A549 (cell line): ENCODE results near the gene PTPRK. TPM values are rescaled to one million over a fixed set of nuclear protein-coding genes. Genes with fewer than 3 reads are reported as not detected.

Experiments used
- ATAC-seq, 2 experiments: fragments of 200-7000 bp in 1 of 2; fragments of >200 bp in 1 of 2; cut with Nextera tagmentation in 1 of 2; cut with Tn5 transposase in 1 of 2; 3 replicates each; pipeline versions ENCODE4 v1.8.0 to v1.9.1; 2018 to 2020; ENCODE audit warnings: mild to moderate bottlenecking in 1 of 2, moderate library complexity in 1 of 2
- CTCF ChIA-PET: fragments of 300-600 bp; sonication (Branson Sonifier 250); formaldehyde crosslinking; extraction: SDS; loops from one replicate; lab custom pipeline; 2021; ENCODE audit warnings: antibody characterized with exemption, inconsistent platforms; lab: Yijun Ruan, JAX
- POLR2A ChIA-PET: fragments of 350-600 bp; formaldehyde crosslinking; extraction: SDS; loops from one replicate; lab custom pipeline; 2021; ENCODE audit warnings: antibody characterized with exemption, inconsistent platforms; lab: Yijun Ruan, JAX
- DNase-seq, 2 experiments: peaks; one replicate each; pipeline versions ENCODE4 v3.0.0 to v3.0.0-alpha.2; 2011 to 2016; ENCODE audit warnings: low read depth in 1 of 2, low spot score in 1 of 2
- FAIRE-seq: peaks from 2 replicates; lab custom pipeline; 2011; peaks lifted over from hg19 to GRCh38; lab: Jason Lieb, UNC
- H3K27ac ChIP-seq, 2 experiments: fragments of >200 bp; sonication (Bioruptor Twin); formaldehyde crosslinking; 3 replicates each; pipeline ENCODE4 v1.5.1; 2016 to 2017
- H3K4me1 ChIP-seq: fragments of >200 bp; sonication (Bioruptor Twin); formaldehyde crosslinking; 3 replicates; pipeline ENCODE4 v1.6.1; 2016
- H3K4me2 ChIP-seq: fragments of >200 bp; sonication (Bioruptor Twin); formaldehyde crosslinking; 3 replicates; pipeline ENCODE4 v1.6.1; 2016
- H3K4me3 ChIP-seq: fragments of >200 bp; sonication (Bioruptor Twin); formaldehyde crosslinking; 3 replicates; pipeline ENCODE4 v1.5.1; 2016
- H3K9me3 ChIP-seq: fragments of >200 bp; sonication (Bioruptor Twin); formaldehyde crosslinking; 3 replicates; pipeline ENCODE4 v1.6.1; 2016
- CBX2 ChIP-seq: fragments of 200-600 bp; sonication (generic); IDR thresholded peaks from 2 replicates; pipeline ENCODE4 v1.6.1; 2016; ENCODE audit warnings: low read depth, mild to moderate bottlenecking, borderline replicate concordance
- CHD2 ChIP-seq: fragments of 150-350 bp; IDR thresholded peaks from 2 replicates; pipeline ENCODE4 v1.6.1; 2014; ENCODE audit warnings: low read length; ENCODE audit not compliant: partially characterized antibody
- E2F6 ChIP-seq: IDR thresholded peaks from 2 replicates; pipeline ENCODE4 v1.6.1; 2012; ENCODE audit warnings: low read depth, borderline replicate concordance
- EHMT2 ChIP-seq: fragments of 200-600 bp; sonication (generic); IDR thresholded peaks from 2 replicates; pipeline ENCODE4 v1.6.1; 2016; ENCODE audit warnings: antibody characterized with exemption, low read depth, mild to moderate bottlenecking, moderate library complexity
- EP300 ChIP-seq, 2 experiments: fragments of >200 bp; sonication (Bioruptor Twin); formaldehyde crosslinking; IDR thresholded peaks; 2 replicates in 1 of 2; 3 replicates in 1 of 2; pipeline ENCODE4 v1.6.1; 2016 to 2017
- FOSL2 ChIP-seq, 2 experiments: fragments of 450-650 bp in 1 of 2; fragments of >200 bp in 1 of 2; sonication (Bioruptor Twin) in 1 of 2; formaldehyde crosslinking; IDR thresholded peaks; 2 replicates each; pipeline versions ENCODE4 v1.5.0 to v1.6.1; 2016 to 2020; ENCODE audit warnings: mild to moderate bottlenecking in 1 of 2, moderate library complexity in 1 of 2
- FOXS1 ChIP-seq: fragments of 250-450 bp; sonication (Bioruptor Pico); IDR thresholded peaks from 2 replicates; pipeline ENCODE4 v1.5.0; 2020; ENCODE audit warnings: mild to moderate bottlenecking, moderate library complexity
- GATA3 ChIP-seq: IDR thresholded peaks from 2 replicates; pipeline ENCODE4 v1.6.1; 2012; ENCODE audit warnings: borderline replicate concordance
- HEYL ChIP-seq: fragments of 250-450 bp; sonication (Bioruptor Pico); IDR thresholded peaks from 2 replicates; pipeline ENCODE4 v1.8.0; 2021; ENCODE audit warnings: mild to moderate bottlenecking, moderate library complexity
- HOXA7 ChIP-seq: fragments of 250-450 bp; sonication (Bioruptor Pico); IDR thresholded peaks from 2 replicates; pipeline ENCODE4 v1.5.0; 2020; ENCODE audit warnings: mild to moderate bottlenecking, moderate library complexity
- HOXB13 ChIP-seq: fragments of 250-450 bp; sonication (Bioruptor Pico); IDR thresholded peaks from 2 replicates; pipeline ENCODE4 v1.5.0; 2020; ENCODE audit warnings: low read depth, mild to moderate bottlenecking, moderate library complexity
- HOXB5 ChIP-seq: fragments of 250-450 bp; sonication (Bioruptor Pico); IDR thresholded peaks from 2 replicates; pipeline ENCODE4 v1.5.0; 2020; ENCODE audit warnings: mild to moderate bottlenecking, moderate library complexity
- JUNB ChIP-seq: fragments of >200 bp; sonication (Bioruptor Twin); formaldehyde crosslinking; IDR thresholded peaks from 2 replicates; pipeline ENCODE4 v1.6.1; 2016
- KDM1A ChIP-seq: fragments of 200-600 bp; sonication (generic); IDR thresholded peaks from 2 replicates; pipeline ENCODE4 v1.6.1; 2016; ENCODE audit warnings: low read depth, mild to moderate bottlenecking
- KDM5A ChIP-seq: fragments of 200-600 bp; sonication (generic); IDR thresholded peaks from 2 replicates; pipeline ENCODE4 v1.6.1; 2016; ENCODE audit warnings: antibody characterized with exemption, mild to moderate bottlenecking
- MAZ ChIP-seq: fragments of 150-350 bp; IDR thresholded peaks from 2 replicates; pipeline ENCODE4 v1.6.1; 2014; ENCODE audit warnings: antibody characterized with exemption, low read depth, low read length, borderline replicate concordance
- MYC ChIP-seq: IDR thresholded peaks from 2 replicates; pipeline ENCODE4 v1.6.1; 2012; ENCODE audit warnings: mild to moderate bottlenecking, inconsistent platforms, low read length, improper control_type of control experiment, borderline replicate concordance
- NFE2L2 ChIP-seq: fragments of 150-350 bp; conservative IDR thresholded peaks from 2 replicates; pipeline ENCODE4 v1.6.1; 2014; ENCODE audit warnings: low read length
- NR3C1 ChIP-seq: fragments of >200 bp; sonication (Bioruptor Twin); formaldehyde crosslinking; IDR thresholded peaks from 3 replicates; pipeline ENCODE4 v1.6.1; 2017
- POLR2AphosphoS2 ChIP-seq: conservative IDR thresholded peaks from 2 replicates; pipeline ENCODE4 v1.6.1; 2012; ENCODE audit warnings: low read length, improper control_type of control experiment, inconsistent platforms
- RAD21 ChIP-seq, 2 experiments: fragments of >200 bp in 1 of 2; sonication (Bioruptor Twin) in 1 of 2; formaldehyde crosslinking in 1 of 2; IDR thresholded peaks in 1 of 2; conservative IDR thresholded peaks in 1 of 2; 2 replicates in 1 of 2; 3 replicates in 1 of 2; pipeline ENCODE4 v1.6.1; 2012 to 2018; ENCODE audit warnings: inconsistent platforms in 1 of 2
- RARB ChIP-seq: fragments of 250-450 bp; sonication (Bioruptor Pico); IDR thresholded peaks from 2 replicates; pipeline ENCODE4 v1.8.0; 2021; ENCODE audit warnings: mild to moderate bottlenecking, moderate library complexity
- RCOR1 ChIP-seq: fragments of 150-350 bp; IDR thresholded peaks from 2 replicates; pipeline ENCODE4 v1.6.1; 2014; ENCODE audit warnings: antibody characterized with exemption, low read length, low read depth
- RNF2 ChIP-seq: fragments of 200-600 bp; sonication (generic); IDR thresholded peaks from 2 replicates; pipeline ENCODE4 v1.6.1; 2016; ENCODE audit warnings: low read depth, mild to moderate bottlenecking, antibody characterized with exemption, moderate library complexity, borderline replicate concordance
- SMC3 ChIP-seq: fragments of >200 bp; sonication (Bioruptor Twin); formaldehyde crosslinking; IDR thresholded peaks from 3 replicates; pipeline ENCODE4 v1.6.1; 2018; ENCODE audit warnings: inconsistent platforms
- TFCP2L1 ChIP-seq: fragments of 250-450 bp; sonication (Bioruptor Pico); IDR thresholded peaks from 2 replicates; pipeline ENCODE4 v1.5.0; 2021; ENCODE audit warnings: mild to moderate bottlenecking
- TP53 ChIP-seq: fragments of 250-450 bp; sonication (Bioruptor Pico); IDR thresholded peaks from 2 replicates; pipeline ENCODE4 v1.5.0; 2021; ENCODE audit warnings: mild to moderate bottlenecking, moderate library complexity
- WGBS: methylation state at CpG from one replicate; pipeline ENCODE4 v1.1.6; 2017; ENCODE audit errors: missing lambda C conversion rate; 5-methylcytosine and 5-hydroxymethylcytosine counted together
- polyA plus RNA-seq, 4 experiments: library from polyadenylated mRNA; depleted of rRNA in 3 of 4; stranded (reverse); fragments of >200 nt; fragmentation: RNase III in 1 of 4; extraction: RNeasy Plus Mini Kit Qiagen cat#74134 plus additional on column Dnase treatment in 1 of 4; gene quantifications; 2 replicates in 3 of 4; 3 replicates in 1 of 4; pipeline ENCODE4 v1.2.3, GENCODE V29; 2011 to 2017
- TF ChIP-seq, protein P1 (sequence below): IDR thresholded peaks from 2 replicates; pipeline ENCODE4 v1.6.1; 2012
- TF ChIP-seq, protein P2 (sequence below): fragments of 150-350 bp; IDR thresholded peaks from 2 replicates; pipeline ENCODE4 v1.6.1; 2014; ENCODE audit warnings: low read depth, mild to moderate bottlenecking, low read length

Gene PTPRK
- polyA plus RNA-seq, 2 of the 4 experiments (the other 2 are of a cell fraction): 14.4 to 16.1 TPM

DNA sequence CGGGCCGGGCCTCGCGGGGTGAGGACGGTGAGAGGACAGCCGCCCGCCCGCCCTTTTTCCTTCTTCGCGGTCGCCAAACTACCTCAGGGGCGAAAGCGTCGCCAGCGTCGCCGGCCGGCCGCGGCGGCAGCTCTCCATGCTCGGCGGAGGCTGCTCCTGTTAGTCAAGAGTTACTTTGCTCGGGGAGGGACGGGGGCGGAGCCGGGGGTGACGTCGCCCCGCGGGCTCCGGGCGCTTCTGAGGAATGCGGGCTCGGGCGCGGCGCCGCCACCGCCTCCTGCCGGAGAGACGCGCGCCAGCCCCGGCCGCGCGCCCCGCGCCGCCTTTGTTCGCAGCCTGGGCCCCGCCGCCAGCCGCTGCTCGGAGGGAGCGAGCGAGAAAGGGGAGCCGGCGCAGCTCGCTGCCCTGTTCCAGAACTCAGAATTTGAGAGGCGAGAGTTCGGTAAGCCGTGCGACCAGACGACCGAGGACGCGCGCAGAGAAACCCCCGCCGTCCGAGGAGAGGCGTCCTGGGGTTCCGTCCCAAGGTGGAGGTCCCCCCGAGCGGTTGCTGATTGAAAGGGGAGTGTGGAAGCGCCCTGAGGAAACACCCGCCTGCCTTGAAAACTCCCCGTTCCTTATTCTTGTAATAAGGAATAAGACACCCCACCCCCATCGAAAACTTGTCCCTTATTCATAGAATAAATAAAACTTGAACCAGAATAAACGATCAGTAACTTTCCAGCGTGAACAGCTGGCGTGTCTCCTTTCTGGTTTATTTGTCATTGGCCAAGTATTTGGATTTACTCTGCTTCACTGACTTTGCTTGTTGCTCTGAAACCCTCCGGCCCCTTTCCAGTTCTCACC, at the start of gene PTPRK (continued):
- TF ChIP-seq EP300 (IDR thresholded peaks at IDR 0.05) (no peak), MYC (no peak), HEYL (no peak), MAZ (no peak), TFCP2L1 (CRISPR knock-in tag) (no peak), EHMT2 (no peak), CHD2 (no peak), KDM5A (no peak), FOSL2 (IDR thresholded peaks at IDR 0.05) (no peak), FOSL2 (CRISPR knock-in tag; IDR thresholded peaks at IDR 0.05) (no peak), JUNB (no peak), POLR2AphosphoS2 (no peak), E2F6 (peak; percentile 23; the same call in 1 of the 2 replicates)
- TF ChIP-seq, protein P1, sequence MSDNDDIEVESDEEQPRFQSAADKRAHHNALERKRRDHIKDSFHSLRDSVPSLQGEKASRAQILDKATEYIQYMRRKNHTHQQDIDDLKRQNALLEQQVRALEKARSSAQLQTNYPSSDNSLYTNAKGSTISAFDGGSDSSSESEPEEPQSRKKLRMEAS: peak; percentile 35; the same call in 1 of the 2 replicates
- TF ChIP-seq, protein P2, sequence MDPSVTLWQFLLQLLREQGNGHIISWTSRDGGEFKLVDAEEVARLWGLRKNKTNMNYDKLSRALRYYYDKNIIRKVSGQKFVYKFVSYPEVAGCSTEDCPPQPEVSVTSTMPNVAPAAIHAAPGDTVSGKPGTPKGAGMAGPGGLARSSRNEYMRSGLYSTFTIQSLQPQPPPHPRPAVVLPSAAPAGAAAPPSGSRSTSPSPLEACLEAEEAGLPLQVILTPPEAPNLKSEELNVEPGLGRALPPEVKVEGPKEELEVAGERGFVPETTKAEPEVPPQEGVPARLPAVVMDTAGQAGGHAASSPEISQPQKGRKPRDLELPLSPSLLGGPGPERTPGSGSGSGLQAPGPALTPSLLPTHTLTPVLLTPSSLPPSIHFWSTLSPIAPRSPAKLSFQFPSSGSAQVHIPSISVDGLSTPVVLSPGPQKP: no peak

GRCh38 chr6:128567029-128567428, 46.6 kb upstream of the PTPRK start:
- ATAC-seq (peak in 1 of 2 experiments; percentile 28; a peak in 1 of 6 replicates), DNase-seq (peak in 1 of 2 experiments; percentile 6), FAIRE-seq (no peak)
- ChIA-PET POLR2A (no interaction called here), CTCF (no interaction called here)
- H3K27ac ChIP-seq: 0 out of 6 replicates have a peak overlapping the region, but pooled peaks of 1 of the 2 experiments have one; percentile 34
- H3K4me1 ChIP-seq: peaks cover 31% of the 10 kb centered on the region
- TF ChIP-seq NFE2L2: no peak
- TF ChIP-seq RNF2: no peak
- TF ChIP-seq RARB: no peak
- TF ChIP-seq NR3C1: no peak
- TF ChIP-seq, protein P1: no peak
- no peak for TF ChIP-seq HOXB5 (CRISPR knock-in tag)
- TF ChIP-seq HEYL: no peak
- no peak for TF ChIP-seq KDM1A
- no peak for TF ChIP-seq TP53 (CRISPR knock-in tag)
- TF ChIP-seq FOXS1 (CRISPR knock-in tag): no peak
- TF ChIP-seq FOSL2 (IDR thresholded peaks at IDR 0.05): no peak
- no peak for TF ChIP-seq FOSL2 (CRISPR knock-in tag; IDR thresholded peaks at IDR 0.05)
- no peaks in the 10 kb centered on the region for H3K9me3 ChIP-seq
- H3K4me2 ChIP-seq: peak overlapping the region; percentile 25; the same call in 1 of the 3 replicates
- H3K4me3 ChIP-seq: no peak overlapping the region
- 21% methylated on average over 1 of the region's 1 CpG for WGBS

GRCh38 chr6:128560966-128561365, 40.6 kb upstream of the PTPRK start:
- no peak overlapping the region for H3K27ac ChIP-seq
- TF ChIP-seq CBX2 (no peak), GATA3 (no peak), CHD2 (no peak), SMC3 (no peak), RAD21 (conservative IDR thresholded peaks at IDR 0.05 in 1 of 2, IDR thresholded peaks at IDR 0.05 in 1 of 2) (no peak), EP300 (IDR thresholded peaks at IDR 0.05) (no peak), HOXB5 (CRISPR knock-in tag) (no peak), RCOR1 (no peak), HOXA7 (CRISPR knock-in tag) (no peak), KDM5A (no peak), HOXB13 (CRISPR knock-in tag) (no peak)
- H3K4me2 ChIP-seq: no peak overlapping the region
- ChIA-PET POLR2A (no interaction called here), CTCF (interaction anchor here (1.1 kb wide), 1 partner anchor 706 kb away, joined by 3 read pairs; no protein-coding TSS in a partner anchor)
- no peaks in the 10 kb centered on the region for H3K9me3 ChIP-seq
- DNase-seq: no peak
- FAIRE-seq: no peak
- no peaks in the 10 kb centered on the region for H3K4me1 ChIP-seq
- no peak overlapping the region for H3K4me3 ChIP-seq
- no peak for ATAC-seq
